Measurements from ENCODE around the gene COL6A3.

DNA sequence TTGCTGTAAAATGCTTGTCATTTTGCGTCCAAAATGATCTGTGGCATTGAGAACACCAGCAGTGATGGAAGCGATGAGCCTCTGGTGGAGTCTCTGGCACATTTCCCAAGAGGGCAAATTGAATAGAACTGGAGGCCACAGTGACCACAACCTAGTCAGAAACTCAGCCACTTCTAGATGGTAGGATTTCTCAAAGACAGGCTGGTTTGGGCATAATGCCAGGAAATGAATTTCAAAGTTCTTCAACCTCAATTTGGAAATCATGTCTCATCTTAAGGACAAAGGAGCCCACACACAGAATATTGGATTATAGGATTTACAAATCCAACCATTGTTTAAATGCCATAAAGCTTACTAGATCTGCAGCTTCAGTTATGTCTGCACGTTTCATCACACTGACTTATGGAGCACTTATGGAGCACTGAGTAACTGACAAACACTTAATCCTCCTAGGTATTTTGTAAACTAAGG is 132.1 kb downstream of the COL6A3 start:
- no peak for TF ChIP-seq RAD21 (IDR thresholded peaks at IDR 0.05; ENCODE audit: low read depth)
- TF ChIP-seq EP300 (IDR thresholded peaks at IDR 0.05; ENCODE audit: borderline replicate concordance) = no peak
- no peak for TF ChIP-seq CREB1 (IDR thresholded peaks at IDR 0.05; ENCODE audit: low read depth)
- TF ChIP-seq YY1 (IDR thresholded peaks at IDR 0.05; ENCODE audit: low read depth) = no peak
- TF ChIP-seq CEBPB (IDR thresholded peaks at IDR 0.05) = no peak
- no peak for TF ChIP-seq FOXM1 (IDR thresholded peaks at IDR 0.05; ENCODE audit: borderline replicate concordance, low read depth)
- no peak for TF ChIP-seq TAF1 (IDR thresholded peaks at IDR 0.05; ENCODE audit: low read depth)
- TF ChIP-seq ZBTB7A (IDR thresholded peaks at IDR 0.05; ENCODE audit: low read depth) = no peak

Data from Ishikawa (cell line).